HG02588 (cell line): ENCODE measurements around the gene PUM1.

ENCODE experiments used
- ATAC-seq: cut with Tn5 transposase; IDR thresholded peaks from one replicate; pipeline ENCODE4 v1.9.1; 2021; ENCODE audit warnings: mild to moderate bottlenecking, moderate library complexity; ENCODE audit not compliant: unreplicated experiment

The PUM1 gene

GRCh38 chr1:30895382-30895943, 170.1 kb downstream of the PUM1 start:
- no peak for ATAC-seq

GRCh38 chr1:30894508-30894973, 171.0 kb downstream of the PUM1 start:
- ATAC-seq = no peak

- no peak for ATAC-seq
Measured at GRCh38 chr1:30893776-30894507, 171.6 kb downstream of the PUM1 start.

GRCh38 chr1:30892671-30893073, 172.8 kb downstream of the PUM1 start:
- no peak for ATAC-seq

GRCh38 chr1:30891227-30891552, 174.3 kb downstream of the PUM1 start:
- no peak for ATAC-seq

- ATAC-seq = no peak
Measured at GRCh38 chr1:30890502-30891226, 174.9 kb downstream of the PUM1 start.

GRCh38 chr1:30889511-30889910, 176.0 kb downstream of the PUM1 start:
- ATAC-seq = no peak

GRCh38 chr1:30888975-30889374, 176.5 kb downstream of the PUM1 start:
- no peak for ATAC-seq

- ATAC-seq = no peak
Measured at GRCh38 chr1:30888391-30888790, 177.1 kb downstream of the PUM1 start.

- no peak for ATAC-seq
Measured at GRCh38 chr1:30887485-30888315, 177.8 kb downstream of the PUM1 start.

GRCh38 chr1:30886710-30887428, 178.6 kb downstream of the PUM1 start:
- ATAC-seq = no peak

GRCh38 chr1:30885570-30886522, 179.7 kb downstream of the PUM1 start:
- no peak for ATAC-seq

GRCh38 chr1:30884723-30885122, 180.8 kb downstream of the PUM1 start:
- ATAC-seq = no peak

- no peak for ATAC-seq
Measured at GRCh38 chr1:30883389-30884172, 181.9 kb downstream of the PUM1 start.

- ATAC-seq = no peak
Measured at GRCh38 chr1:30882678-30883388, 182.7 kb downstream of the PUM1 start.
